Activated T-cell treated with anti-CD3 and anti-CD28 coated beads for 4 hours (primary cell): ENCODE results near the gene TMA16.
A peak's percentile ranks its signal among the peaks of the same experiment; 100 is the strongest.
"Not testable (repeated sequence)": the region's sequence is repeated elsewhere in the genome, so short reads cannot be mapped to it uniquely, and the experiment has no call there.

Source experiments
- DNase-seq: peaks from one replicate; pipeline ENCODE4 v3.0.0-alpha.2; 2020

The TMA16 gene

GRCh38 chr4:163494360-163495241 is at the start of gene TMA16:
TSS of gene TMA16 (plus strand) at chr4:163494690. CDS start at chr4:163494802, 112 bp downstream.
- DNase-seq = peak; percentile 71

GRCh38 chr4:163447023-163447422 is 47.5 kb upstream of the TMA16 start:
- DNase-seq = not testable (repeated sequence)

- DNase-seq = no peak
Observed at GRCh38 chr4:163447481-163447880, 47.0 kb upstream of the TMA16 start.

- DNase-seq = no peak
Observed at GRCh38 chr4:163448540-163449203, 45.8 kb upstream of the TMA16 start.

GRCh38 chr4:163462556-163462955 is 31.9 kb upstream of the TMA16 start:
- no peak for DNase-seq

- no peak for DNase-seq
Observed at GRCh38 chr4:163467082-163467770, 27.3 kb upstream of the TMA16 start.

GRCh38 chr4:163470391-163470790 is 24.1 kb upstream of the TMA16 start:
- no peak for DNase-seq

- no peak for DNase-seq
Observed at GRCh38 chr4:163473130-163473529, 21.4 kb upstream of the TMA16 start.

GRCh38 chr4:163473576-163473975 is 20.9 kb upstream of the TMA16 start, which contains the start of gene TKTL2:
TSS of gene TKTL2 (minus strand) at chr4:163473754. CDS start at chr4:163473734, 20 bp downstream.
- DNase-seq = no peak

- no peak for DNase-seq
Observed at GRCh38 chr4:163474027-163474426, 20.5 kb upstream of the TMA16 start.

- no peak for DNase-seq
Observed at GRCh38 chr4:163476761-163477438, 17.6 kb upstream of the TMA16 start.

- no peak for DNase-seq
Observed at GRCh38 chr4:163482190-163482589, 12.3 kb upstream of the TMA16 start.

- DNase-seq = peak; percentile 52
Observed at GRCh38 chr4:163484906-163485305, 9.6 kb upstream of the TMA16 start.

GRCh38 chr4:163485589-163485988 is 8.9 kb upstream of the TMA16 start:
- DNase-seq = no peak

GRCh38 chr4:163486321-163486720 is 8.2 kb upstream of the TMA16 start:
- DNase-seq = no peak

- no peak for DNase-seq
Observed at GRCh38 chr4:163489929-163490328, 4.6 kb upstream of the TMA16 start.

GRCh38 chr4:163492951-163493504 is 1.5 kb upstream of the TMA16 start:
- no peak for DNase-seq

GRCh38 chr4:163493643-163494359 is 689 bp upstream of the TMA16 start:
- DNase-seq = no peak

GRCh38 chr4:163495900-163496299 is 1.4 kb downstream of the TMA16 start:
- DNase-seq = no peak

GRCh38 chr4:163500586-163500985 is 6.1 kb downstream of the TMA16 start:
- DNase-seq = no peak

GRCh38 chr4:163505374-163505773 is 10.9 kb downstream of the TMA16 start:
- DNase-seq = no peak

GRCh38 chr4:163515198-163515597 is 20.7 kb downstream of the TMA16 start:
- no peak for DNase-seq
